WTC11 (cell line): ENCODE data around the gene CLPTM1L.
"Not testable (repeated sequence)": the region's sequence is repeated elsewhere in the genome, so short reads cannot be mapped to it uniquely, and the experiment has no call there.

Experiments used
- CBFB ChIP-seq: sonication (generic); formaldehyde crosslinking; IDR thresholded peaks from 2 replicates; pipeline ENCODE4 v1.8.1; 2022; ENCODE audit warnings: mild to moderate bottlenecking, low read depth, missing genetic modification reagents
- E2F1 ChIP-seq: sonication (generic); formaldehyde crosslinking; IDR thresholded peaks from 2 replicates; pipeline ENCODE4 v1.8.0; 2022; ENCODE audit warnings: mild to moderate bottlenecking, missing genetic modification reagents
- TF ChIP-seq, protein P1 (sequence below): fragments of 200-600 bp; IDR thresholded peaks from 2 replicates; pipeline ENCODE4 v1.8.0; 2022; ENCODE audit warnings: antibody characterized with exemption

- not testable (repeated sequence) for TF ChIP-seq CBFB, E2F1 (CRISPR knock-in tag)
- TF ChIP-seq, protein P1, sequence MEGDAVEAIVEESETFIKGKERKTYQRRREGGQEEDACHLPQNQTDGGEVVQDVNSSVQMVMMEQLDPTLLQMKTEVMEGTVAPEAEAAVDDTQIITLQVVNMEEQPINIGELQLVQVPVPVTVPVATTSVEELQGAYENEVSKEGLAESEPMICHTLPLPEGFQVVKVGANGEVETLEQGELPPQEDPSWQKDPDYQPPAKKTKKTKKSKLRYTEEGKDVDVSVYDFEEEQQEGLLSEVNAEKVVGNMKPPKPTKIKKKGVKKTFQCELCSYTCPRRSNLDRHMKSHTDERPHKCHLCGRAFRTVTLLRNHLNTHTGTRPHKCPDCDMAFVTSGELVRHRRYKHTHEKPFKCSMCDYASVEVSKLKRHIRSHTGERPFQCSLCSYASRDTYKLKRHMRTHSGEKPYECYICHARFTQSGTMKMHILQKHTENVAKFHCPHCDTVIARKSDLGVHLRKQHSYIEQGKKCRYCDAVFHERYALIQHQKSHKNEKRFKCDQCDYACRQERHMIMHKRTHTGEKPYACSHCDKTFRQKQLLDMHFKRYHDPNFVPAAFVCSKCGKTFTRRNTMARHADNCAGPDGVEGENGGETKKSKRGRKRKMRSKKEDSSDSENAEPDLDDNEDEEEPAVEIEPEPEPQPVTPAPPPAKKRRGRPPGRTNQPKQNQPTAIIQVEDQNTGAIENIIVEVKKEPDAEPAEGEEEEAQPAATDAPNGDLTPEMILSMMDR, result not testable (repeated sequence)
These were observed 11.6 kb downstream of the CLPTM1L start for GRCh38 chr5:1333286-1333685.
